Muscle layer of colon (tissue), 2 donors: ENCODE data around the gene TAOK3.

Source experiments
- H3K27ac ChIP-seq: one replicate; pipeline ENCODE4 v1.7.0; 2013; ENCODE audit warnings: low read depth, mild to moderate bottlenecking, low read length, moderate library complexity
- H3K27me3 ChIP-seq, 2 donors: one replicate each; pipeline ENCODE4 v1.7.0; 2013; ENCODE audit warnings: low read length in 2 of 2, mild to moderate bottlenecking in 2 of 2; ENCODE audit not compliant: insufficient read depth in 2 of 2, control insufficient read depth in 1 of 2
- H3K36me3 ChIP-seq: one replicate; pipeline ENCODE4 v1.7.0; 2013; ENCODE audit warnings: mild to moderate bottlenecking, low read length; ENCODE audit not compliant: insufficient read depth
- H3K4me1 ChIP-seq: one replicate; pipeline ENCODE4 v1.7.0; 2013; ENCODE audit warnings: mild to moderate bottlenecking, low read length; ENCODE audit not compliant: insufficient read depth
- H3K4me3 ChIP-seq, 2 donors: one replicate each; pipeline ENCODE4 v1.7.0; 2013; ENCODE audit warnings: low read length in 2 of 2, low read depth in 1 of 2, mild to moderate bottlenecking in 1 of 2, moderate library complexity in 1 of 2
- H3K9ac ChIP-seq: one replicate; pipeline ENCODE4 v1.7.0; 2013; ENCODE audit warnings: low read length
- H3K9me3 ChIP-seq: one replicate; pipeline ENCODE4 v1.7.0; 2013; ENCODE audit warnings: mild to moderate bottlenecking, low read length
- donor health status: abdominal sarcoma.
- donor health status: Adenocarcinoma of cecum.

Gene TAOK3

DNA sequence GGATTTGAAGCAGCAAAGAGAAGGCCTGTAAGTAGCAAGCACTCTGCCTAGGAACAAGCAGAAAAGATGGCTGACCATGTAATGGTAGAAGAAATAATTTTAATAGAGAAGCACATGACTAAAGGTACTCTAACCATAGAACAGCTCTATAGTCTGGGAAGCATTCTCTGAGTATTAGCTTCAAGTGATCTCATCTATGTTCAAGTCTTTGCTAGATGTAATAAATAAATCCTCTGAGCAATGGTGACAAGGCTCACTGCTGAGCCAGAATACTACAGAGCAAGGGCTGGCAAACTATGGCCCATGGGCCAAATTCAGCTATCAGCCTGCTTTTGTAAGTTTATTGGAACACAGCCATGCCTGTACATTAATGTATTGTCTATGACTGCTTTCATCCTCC, 152.0 kb downstream of the TAOK3 start:
- H3K36me3 ChIP-seq: no peaks in the 10 kb centered on the region
- H3K4me3 ChIP-seq: no peak overlapping the region
- no peak overlapping the region for H3K9ac ChIP-seq
- no peaks in the 10 kb centered on the region for H3K27me3 ChIP-seq
- no peaks in the 10 kb centered on the region for H3K4me1 ChIP-seq
- H3K27ac ChIP-seq: no peak overlapping the region
- no peaks in the 10 kb centered on the region for H3K9me3 ChIP-seq

DNA sequence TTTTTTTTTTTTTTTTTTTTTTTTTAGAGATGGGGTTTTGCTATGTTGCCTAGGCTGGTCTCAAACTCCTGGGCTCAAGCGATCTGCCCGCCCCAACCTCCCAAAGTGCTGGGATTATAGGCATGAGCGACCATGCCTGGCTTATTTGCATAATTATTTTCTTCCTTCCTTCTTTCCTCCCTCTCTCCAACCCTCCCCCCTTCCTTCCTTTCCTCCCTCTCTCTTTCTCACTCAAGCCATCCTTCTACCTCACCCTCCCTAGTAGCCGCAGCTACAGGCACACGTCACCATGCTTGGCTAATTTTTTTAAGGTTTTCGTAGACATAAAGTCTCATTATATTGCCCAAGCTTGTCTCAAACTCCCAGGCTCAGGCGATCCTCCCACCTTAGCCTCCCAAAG, 152.9 kb downstream of the TAOK3 start:
- H3K4me1 ChIP-seq: no peaks in the 10 kb centered on the region
- H3K4me3 ChIP-seq: no peak overlapping the region
- H3K9ac ChIP-seq: no peak overlapping the region
- no peaks in the 10 kb centered on the region for H3K36me3 ChIP-seq
- H3K9me3 ChIP-seq: no peaks in the 10 kb centered on the region
- H3K27ac ChIP-seq: no peak overlapping the region
- H3K27me3 ChIP-seq: no peaks in the 10 kb centered on the region

DNA sequence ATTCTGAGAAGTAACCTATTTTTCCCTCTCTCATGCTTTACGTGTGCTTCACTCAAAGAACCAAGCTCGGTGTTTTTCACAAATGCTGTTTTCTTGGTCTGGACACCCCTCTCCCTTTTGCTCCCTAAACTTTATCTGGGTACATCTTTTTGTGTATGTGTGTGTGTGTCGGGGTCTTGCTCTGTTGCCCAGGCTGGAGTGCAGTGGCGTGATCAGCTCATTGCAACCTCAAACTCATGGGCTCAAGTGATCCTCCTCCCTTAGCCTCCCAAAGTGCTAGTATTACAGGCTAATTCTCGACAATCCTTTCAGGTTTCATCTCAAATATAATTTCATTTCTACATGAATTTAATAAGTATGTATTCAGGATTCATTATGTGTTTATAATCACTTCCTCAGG, 153.6 kb downstream of the TAOK3 start:
- Histone ChIP-seq H3K4me3 (no peak overlapping the region), H3K27ac (no peak overlapping the region), H3K9ac (no peak overlapping the region), H3K9me3 (no peaks in the 10 kb centered on the region), H3K36me3 (no peaks in the 10 kb centered on the region), H3K4me1 (no peaks in the 10 kb centered on the region), H3K27me3 (no peaks in the 10 kb centered on the region)

DNA sequence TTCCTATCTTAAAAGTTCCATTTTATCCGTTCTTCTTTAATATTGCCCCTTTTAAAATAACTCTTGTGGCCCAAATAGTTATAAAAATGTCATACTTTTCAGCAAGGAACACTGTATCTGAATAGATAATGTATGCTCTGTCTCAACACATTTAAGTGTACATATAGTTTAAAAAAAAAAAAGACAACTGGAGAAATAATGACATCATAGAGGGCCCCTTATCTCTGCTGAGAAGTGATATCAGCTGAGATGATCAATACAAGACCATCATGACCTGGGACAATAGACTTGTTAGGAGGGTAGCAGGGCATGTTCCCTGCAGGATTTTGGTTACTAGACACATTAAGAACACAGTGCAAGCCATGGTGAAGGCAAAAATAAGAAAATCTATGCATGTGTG, 159.3 kb downstream of the TAOK3 start:
- no peak overlapping the region for H3K9ac ChIP-seq
- H3K36me3 ChIP-seq: peaks cover 13% of the 10 kb centered on the region

DNA sequence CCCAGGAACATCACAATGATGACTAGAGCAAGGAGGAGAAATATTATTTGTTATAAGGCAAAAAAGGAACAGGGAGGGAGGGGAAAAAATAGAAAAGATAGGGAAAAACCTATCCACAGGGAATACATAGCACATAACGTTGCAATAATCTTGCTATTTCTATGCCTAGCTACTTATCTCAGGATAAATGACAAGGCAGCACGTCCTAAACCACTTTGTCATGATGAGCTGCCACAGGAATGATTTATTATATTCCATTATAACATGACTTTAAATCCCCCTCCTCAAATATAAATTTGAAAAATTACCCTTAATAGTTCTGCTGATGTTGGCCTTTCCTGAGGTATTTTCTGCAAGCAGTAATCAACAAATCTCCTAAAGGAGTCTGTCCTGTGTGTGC, 160.1 kb downstream of the TAOK3 start:
- Histone ChIP-seq H3K27me3 (no peaks in the 10 kb centered on the region), H3K9ac (no peak overlapping the region), H3K27ac (no peak overlapping the region), H3K4me1 (no peaks in the 10 kb centered on the region), H3K36me3 (peaks cover 13% of the 10 kb centered on the region), H3K4me3 (no peak overlapping the region), H3K9me3 (no peaks in the 10 kb centered on the region)

More for the DNA sequence above, 159.3 kb downstream of the TAOK3 start:
- no peaks in the 10 kb centered on the region for H3K27me3 ChIP-seq
- H3K9me3 ChIP-seq: no peaks in the 10 kb centered on the region
- no peak overlapping the region for H3K4me3 ChIP-seq
- H3K27ac ChIP-seq: no peak overlapping the region
- no peaks in the 10 kb centered on the region for H3K4me1 ChIP-seq

DNA sequence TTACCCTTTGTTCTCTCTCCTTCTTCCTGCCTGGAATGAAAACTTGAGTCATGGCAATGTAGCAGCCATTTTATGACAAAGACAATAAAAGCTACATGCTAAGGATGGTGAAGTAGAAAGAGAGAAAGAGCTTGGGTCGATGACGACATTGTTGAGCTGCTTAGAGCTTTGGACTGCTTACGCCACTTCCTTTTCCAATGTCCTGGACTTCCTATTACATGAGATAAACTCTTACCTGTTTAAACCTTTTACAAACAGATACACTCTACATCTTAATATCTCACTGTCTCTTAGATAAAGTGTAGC, 166.6 kb downstream of the TAOK3 start:
- Histone ChIP-seq H3K4me3 (no peak overlapping the region), H3K4me1 (no peaks in the 10 kb centered on the region), H3K36me3 (no peaks in the 10 kb centered on the region), H3K9ac (no peak overlapping the region), H3K27ac (no peak overlapping the region), H3K27me3 (no peaks in the 10 kb centered on the region), H3K9me3 (no peaks in the 10 kb centered on the region)

DNA sequence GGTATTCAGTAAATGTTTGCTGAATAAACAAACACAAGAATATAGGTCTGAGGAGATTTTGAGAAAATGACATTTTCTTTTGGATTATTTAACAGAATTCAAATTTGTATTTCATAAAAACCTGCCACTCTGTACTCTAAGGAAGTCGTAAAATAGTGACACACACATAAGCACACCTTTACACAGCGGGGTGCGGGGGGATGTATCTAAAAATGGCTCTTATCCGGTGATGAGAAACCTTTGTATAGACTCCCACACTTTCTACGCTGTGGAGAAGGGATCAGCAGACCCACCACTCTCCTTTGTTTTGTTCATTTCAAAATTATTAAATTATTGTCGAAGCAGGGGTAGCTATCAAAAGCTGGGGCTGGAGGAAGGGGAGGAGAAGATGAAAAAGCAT, 178.7 kb downstream of the TAOK3 start:
- Histone ChIP-seq H3K36me3 (peaks cover 7% of the 10 kb centered on the region), H3K27ac (no peak overlapping the region), H3K27me3 (no peaks in the 10 kb centered on the region), H3K4me3 (no peak overlapping the region), H3K9me3 (no peaks in the 10 kb centered on the region), H3K4me1 (peaks cover 4% of the 10 kb centered on the region), H3K9ac (no peak overlapping the region)

DNA sequence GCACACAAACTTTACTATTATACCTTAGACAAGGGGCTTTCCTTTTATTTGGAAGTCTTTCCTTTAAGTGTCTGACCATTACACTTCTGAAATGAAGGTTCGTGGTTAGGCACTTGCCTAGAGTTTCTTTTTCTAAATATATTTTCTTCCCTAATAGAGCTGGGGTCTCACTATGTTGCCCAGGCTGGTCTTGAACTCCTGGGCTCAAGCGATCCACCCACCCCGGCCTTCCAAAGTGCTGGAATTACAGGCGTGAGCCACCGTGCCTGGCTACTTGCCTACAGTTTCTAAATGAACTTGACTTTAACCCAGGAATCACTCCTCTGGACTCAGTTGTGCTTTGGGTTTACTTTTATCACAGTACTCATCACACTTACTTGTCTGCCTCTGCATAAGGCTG, 179.2 kb downstream of the TAOK3 start:
- peaks cover 5% of the 10 kb centered on the region for H3K36me3 ChIP-seq
- H3K4me1 ChIP-seq: peaks cover 6% of the 10 kb centered on the region
- H3K27ac ChIP-seq: no peak overlapping the region
- H3K4me3 ChIP-seq: no peak overlapping the region
- no peaks in the 10 kb centered on the region for H3K9me3 ChIP-seq
- no peak overlapping the region for H3K9ac ChIP-seq
- no peaks in the 10 kb centered on the region for H3K27me3 ChIP-seq

DNA sequence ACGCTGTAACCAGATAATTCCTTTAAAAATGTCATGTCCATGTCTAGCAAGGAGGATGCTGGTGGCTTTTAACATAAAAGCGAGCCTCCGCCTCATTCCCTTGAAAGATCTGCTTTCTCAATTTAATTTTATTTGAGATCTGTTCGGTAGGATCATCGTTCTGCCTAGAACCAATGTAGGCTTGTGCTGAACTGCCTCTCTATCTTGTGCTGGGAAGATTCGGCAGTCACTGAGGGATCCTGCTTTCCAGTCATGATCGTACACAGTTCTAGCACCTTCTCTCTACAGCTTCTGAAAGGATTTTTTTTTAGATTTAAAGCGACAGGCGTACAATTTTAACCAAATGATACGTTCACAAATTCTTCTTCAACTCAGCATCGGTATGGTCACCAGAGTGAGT, 182.4 kb downstream of the TAOK3 start:
- peak overlapping the region; percentile 43 for H3K9ac ChIP-seq
- H3K36me3 ChIP-seq: peaks cover 16% of the 10 kb centered on the region
- H3K4me3 ChIP-seq: peak overlapping the region; percentile 12 to 66
- H3K4me1 ChIP-seq: peaks cover 18% of the 10 kb centered on the region
- no peaks in the 10 kb centered on the region for H3K9me3 ChIP-seq
- H3K27ac ChIP-seq: peak overlapping the region; percentile 80
- no peaks in the 10 kb centered on the region for H3K27me3 ChIP-seq

DNA sequence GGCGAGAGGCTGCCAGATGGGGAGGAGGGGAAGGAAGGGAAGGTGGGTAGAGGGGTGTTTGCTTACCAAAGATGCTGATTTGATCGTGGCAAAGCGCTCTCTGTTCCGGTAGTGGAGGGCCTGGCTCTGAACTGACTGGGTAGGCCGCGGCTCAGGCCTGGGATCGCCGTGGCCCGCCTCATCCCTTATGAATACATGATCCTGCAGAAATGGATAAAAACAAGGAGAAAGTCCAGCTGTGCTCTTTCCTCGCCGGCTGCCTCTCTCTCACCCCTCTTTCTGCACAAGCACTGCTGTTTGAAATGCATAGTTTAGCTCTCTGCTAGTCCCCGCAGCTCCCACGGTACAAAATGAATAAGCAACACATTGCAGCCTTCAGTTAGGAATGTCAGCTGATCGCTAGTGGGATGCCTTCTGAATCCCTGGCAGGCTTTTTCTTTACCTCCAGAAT, 182.9 kb downstream of the TAOK3 start:
- no peaks in the 10 kb centered on the region for H3K27me3 ChIP-seq
- H3K36me3 ChIP-seq: peaks cover 16% of the 10 kb centered on the region
- H3K9me3 ChIP-seq: no peaks in the 10 kb centered on the region
- H3K27ac ChIP-seq: peak overlapping the region; percentile 80
- H3K9ac ChIP-seq: peak overlapping the region; percentile 43
- H3K4me3 ChIP-seq: peak overlapping the region; percentile 12 to 66
- H3K4me1 ChIP-seq: peaks cover 18% of the 10 kb centered on the region

DNA sequence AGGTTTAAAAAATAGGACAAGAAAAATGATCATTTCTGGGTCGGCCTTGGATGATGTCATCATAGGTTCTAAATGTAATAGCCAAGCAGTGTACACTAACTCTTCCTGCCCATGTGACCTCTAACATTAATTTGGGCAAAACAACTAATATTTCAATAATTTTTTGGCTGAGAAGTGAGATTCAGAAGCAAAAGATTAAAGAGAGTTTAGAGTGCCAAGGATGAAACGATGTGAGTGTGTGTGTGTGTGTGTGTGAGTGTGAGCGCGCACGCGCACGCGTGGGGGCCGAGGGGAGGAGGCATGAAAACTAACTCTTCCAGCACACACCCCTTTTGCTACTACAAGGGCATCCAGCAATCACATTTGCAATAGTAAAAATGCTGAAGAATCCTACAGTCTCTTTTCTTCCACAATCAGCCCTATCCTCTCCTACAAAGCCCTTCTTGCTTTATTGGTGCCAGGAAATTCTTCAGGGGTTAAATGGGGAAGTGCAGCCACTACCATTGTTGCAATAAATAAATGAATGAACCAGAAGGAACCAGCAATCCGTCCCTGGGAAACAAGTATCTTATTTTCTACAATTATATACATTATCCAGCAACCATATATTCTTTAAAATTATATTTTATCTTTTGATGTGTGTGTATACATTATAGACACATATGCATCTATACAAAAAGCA, 183.9 kb downstream of the TAOK3 start:
- Histone ChIP-seq H3K27ac (peak overlapping the region; percentile 23), H3K27me3 (no peaks in the 10 kb centered on the region), H3K9ac (no peak overlapping the region), H3K36me3 (peaks cover 14% of the 10 kb centered on the region), H3K4me3 (peak overlapping the region in 1 of 2 donors; percentile 66), H3K4me1 (peaks cover 18% of the 10 kb centered on the region), H3K9me3 (no peaks in the 10 kb centered on the region)

DNA sequence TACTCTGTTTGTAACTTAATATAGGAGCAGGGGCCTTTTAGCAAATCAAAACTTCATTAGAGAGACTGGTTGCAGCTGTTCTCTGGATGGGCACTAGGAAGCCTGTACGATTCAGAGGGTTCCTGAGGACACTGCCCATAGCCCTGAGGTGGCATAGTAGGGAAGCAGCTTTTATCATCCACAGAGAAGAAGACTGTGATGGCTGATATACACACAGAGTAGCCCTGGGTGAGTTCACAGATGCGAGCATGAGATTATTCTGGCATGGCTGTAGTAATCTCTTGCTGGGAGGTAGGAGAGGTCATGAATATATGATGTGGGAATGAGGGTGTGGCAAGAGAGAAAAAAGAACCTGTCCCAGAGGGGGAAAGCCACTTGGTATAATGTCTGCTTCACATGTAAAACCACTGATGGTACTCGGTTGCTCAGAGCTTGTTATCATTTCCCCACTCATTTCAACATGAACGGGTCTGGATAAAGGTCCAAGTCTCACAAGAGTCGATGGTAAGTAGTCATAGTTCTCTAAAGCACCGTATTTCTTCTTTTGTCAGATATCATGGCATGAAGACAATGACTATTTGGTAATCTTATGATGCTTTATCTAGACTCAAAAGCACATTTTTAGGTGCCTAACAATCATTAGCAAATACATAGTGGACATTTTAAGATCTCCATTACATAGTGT, 184.8 kb downstream of the TAOK3 start:
- Histone ChIP-seq H3K36me3 (peaks cover 11% of the 10 kb centered on the region), H3K27me3 (no peaks in the 10 kb centered on the region), H3K4me3 (peak overlapping the region; percentile 27 to 66), H3K4me1 (peaks cover 21% of the 10 kb centered on the region), H3K9ac (no peak overlapping the region), H3K9me3 (no peaks in the 10 kb centered on the region), H3K27ac (no peak overlapping the region)
